K562 (cell line): Measurements from ENCODE around the gene MOCS3.

Experiments used
- NR3C1 ChIP-seq: sonication (generic); formaldehyde crosslinking; IDR thresholded peaks from 2 replicates; pipeline ENCODE4 v1.8.1; 2022; ENCODE audit warnings: missing genetic modification reagents
- SMARCA4 ChIP-seq: fragments of 450-650 bp; IDR thresholded peaks from 2 replicates; pipeline ENCODE4 v1.6.1; 2016
- ZKSCAN1 ChIP-seq: fragments of 150-350 bp; IDR thresholded peaks from 2 replicates; pipeline ENCODE4 v1.6.1; 2016; ENCODE audit warnings: low read depth, low read length
- TF ChIP-seq, protein P1 (sequence below), 3 experiments: IDR thresholded peaks in 2 of 3; conservative IDR thresholded peaks in 1 of 3; 2 replicates each; pipeline ENCODE4 v1.5.1; 2011 to 2012; ENCODE audit warnings: low read length in 3 of 3, mild to moderate bottlenecking in 3 of 3, control low read depth in 2 of 3, improper control_type of control experiment in 1 of 3, inconsistent platforms in 1 of 3, low read depth in 1 of 3, mixed read lengths in 1 of 3, moderate library complexity in 1 of 3; ENCODE audit not compliant: insufficient read depth in 2 of 3
- TF ChIP-seq, protein P2 (sequence below): fragments of 450-650 bp; IDR thresholded peaks from 2 replicates; pipeline ENCODE4 v1.6.1; 2016; ENCODE audit warnings: mild to moderate bottlenecking

DNA sequence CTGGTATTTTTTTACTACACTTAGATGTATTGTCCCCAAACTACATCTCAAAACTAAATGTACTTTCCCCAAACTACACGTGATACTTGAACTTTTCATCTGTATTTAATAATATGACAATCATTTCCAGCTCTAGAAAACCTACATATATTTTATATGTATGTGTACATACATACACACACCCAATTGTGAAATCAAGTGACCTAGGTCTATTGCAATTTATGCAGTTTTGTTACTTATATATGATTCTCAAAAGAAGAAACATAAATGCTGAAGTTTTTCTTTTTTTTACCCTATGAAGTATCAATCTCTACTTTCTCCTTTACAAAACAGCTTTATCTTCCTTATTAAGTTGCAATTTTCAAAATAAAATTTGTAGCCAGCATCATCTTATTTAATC is 32.1 kb upstream of the MOCS3 start:
- TF ChIP-seq, protein P1, sequence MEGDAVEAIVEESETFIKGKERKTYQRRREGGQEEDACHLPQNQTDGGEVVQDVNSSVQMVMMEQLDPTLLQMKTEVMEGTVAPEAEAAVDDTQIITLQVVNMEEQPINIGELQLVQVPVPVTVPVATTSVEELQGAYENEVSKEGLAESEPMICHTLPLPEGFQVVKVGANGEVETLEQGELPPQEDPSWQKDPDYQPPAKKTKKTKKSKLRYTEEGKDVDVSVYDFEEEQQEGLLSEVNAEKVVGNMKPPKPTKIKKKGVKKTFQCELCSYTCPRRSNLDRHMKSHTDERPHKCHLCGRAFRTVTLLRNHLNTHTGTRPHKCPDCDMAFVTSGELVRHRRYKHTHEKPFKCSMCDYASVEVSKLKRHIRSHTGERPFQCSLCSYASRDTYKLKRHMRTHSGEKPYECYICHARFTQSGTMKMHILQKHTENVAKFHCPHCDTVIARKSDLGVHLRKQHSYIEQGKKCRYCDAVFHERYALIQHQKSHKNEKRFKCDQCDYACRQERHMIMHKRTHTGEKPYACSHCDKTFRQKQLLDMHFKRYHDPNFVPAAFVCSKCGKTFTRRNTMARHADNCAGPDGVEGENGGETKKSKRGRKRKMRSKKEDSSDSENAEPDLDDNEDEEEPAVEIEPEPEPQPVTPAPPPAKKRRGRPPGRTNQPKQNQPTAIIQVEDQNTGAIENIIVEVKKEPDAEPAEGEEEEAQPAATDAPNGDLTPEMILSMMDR (IDR thresholded peaks at IDR 0.05 in 2 of 3, conservative IDR thresholded peaks at IDR 0.05 in 1 of 3; ENCODE audit: insufficient read depth in 2 of 3, low read depth in 1 of 3, low read length in 3 of 3), result no peak
- TF ChIP-seq, protein P2, sequence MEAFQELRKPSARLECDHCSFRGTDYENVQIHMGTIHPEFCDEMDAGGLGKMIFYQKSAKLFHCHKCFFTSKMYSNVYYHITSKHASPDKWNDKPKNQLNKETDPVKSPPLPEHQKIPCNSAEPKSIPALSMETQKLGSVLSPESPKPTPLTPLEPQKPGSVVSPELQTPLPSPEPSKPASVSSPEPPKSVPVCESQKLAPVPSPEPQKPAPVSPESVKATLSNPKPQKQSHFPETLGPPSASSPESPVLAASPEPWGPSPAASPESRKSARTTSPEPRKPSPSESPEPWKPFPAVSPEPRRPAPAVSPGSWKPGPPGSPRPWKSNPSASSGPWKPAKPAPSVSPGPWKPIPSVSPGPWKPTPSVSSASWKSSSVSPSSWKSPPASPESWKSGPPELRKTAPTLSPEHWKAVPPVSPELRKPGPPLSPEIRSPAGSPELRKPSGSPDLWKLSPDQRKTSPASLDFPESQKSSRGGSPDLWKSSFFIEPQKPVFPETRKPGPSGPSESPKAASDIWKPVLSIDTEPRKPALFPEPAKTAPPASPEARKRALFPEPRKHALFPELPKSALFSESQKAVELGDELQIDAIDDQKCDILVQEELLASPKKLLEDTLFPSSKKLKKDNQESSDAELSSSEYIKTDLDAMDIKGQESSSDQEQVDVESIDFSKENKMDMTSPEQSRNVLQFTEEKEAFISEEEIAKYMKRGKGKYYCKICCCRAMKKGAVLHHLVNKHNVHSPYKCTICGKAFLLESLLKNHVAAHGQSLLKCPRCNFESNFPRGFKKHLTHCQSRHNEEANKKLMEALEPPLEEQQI, result no peak
- TF ChIP-seq ZKSCAN1, result no peak
- TF ChIP-seq SMARCA4, result no peak
- TF ChIP-seq NR3C1 (CRISPR knock-in tag), result no peak
